Spleen (tissue), 11 donors: ENCODE measurements around the gene TMC5. TPM values are rescaled to one million over a fixed set of nuclear protein-coding genes. Genes with fewer than 3 reads are reported as not detected.
"Not testable (repeated sequence)": the region's sequence is repeated elsewhere in the genome, so short reads cannot be mapped to it uniquely, and the experiment has no call there.

ENCODE experiments used
- DNase-seq: peaks from one replicate; pipeline ENCODE4 v3.0.0-alpha.2; 2020
- H3K27ac ChIP-seq, 8 donors: fragments of 200-600 bp; sonication (generic) in 7 of 8; 1 replicate in 4 of 8; 2 replicates in 4 of 8; pipeline versions ENCODE4 v1.5.0 to v1.8.0; 2016 to 2021; ENCODE audit warnings: inconsistent platforms in 4 of 8, mild to moderate bottlenecking in 4 of 8, moderate library complexity in 1 of 8
- H3K27me3 ChIP-seq, 7 donors: fragments of 200-600 bp; sonication (generic) in 6 of 7; replicated peaks in 1 of 7; 1 replicate in 4 of 7; 2 replicates in 3 of 7; pipeline versions ENCODE4 v1.5.0 to v1.8.0; 2016 to 2021; ENCODE audit warnings: inconsistent platforms in 3 of 7, mild to moderate bottlenecking in 1 of 7
- H3K36me3 ChIP-seq, 6 donors: fragments of 200-600 bp; sonication (generic) in 5 of 6; 1 replicate in 4 of 6; 2 replicates in 2 of 6; pipeline versions ENCODE4 v1.5.0 to v1.8.0; 2016 to 2021; ENCODE audit warnings: inconsistent platforms in 2 of 6
- H3K4me1 ChIP-seq, 6 donors: fragments of 200-600 bp; sonication (generic) in 5 of 6; 1 replicate in 3 of 6; 2 replicates in 3 of 6; pipeline versions ENCODE4 v1.5.0 to v1.8.0; 2016 to 2021; ENCODE audit warnings: inconsistent platforms in 3 of 6
- H3K4me3 ChIP-seq, 8 donors: fragments of 200-600 bp; sonication (generic) in 7 of 8; 1 replicate in 4 of 8; 2 replicates in 4 of 8; pipeline versions ENCODE4 v1.5.0 to v1.8.0; 2016 to 2021; ENCODE audit warnings: inconsistent platforms in 4 of 8, mild to moderate bottlenecking in 4 of 8, moderate library complexity in 2 of 8
- H3K9me3 ChIP-seq, 8 donors: fragments of 200-600 bp; sonication (generic) in 7 of 8; 1 replicate in 4 of 8; 2 replicates in 4 of 8; pipeline versions ENCODE4 v1.5.0 to v1.8.0; 2016 to 2021; ENCODE audit warnings: inconsistent platforms in 4 of 8
- CTCF ChIP-seq, 11 experiments: fragments of 200-600 bp in 7 of 11; fragments of 450-650 bp in 4 of 11; sonication (generic) in 4 of 11; IDR thresholded peaks in 8 of 11; conservative IDR thresholded peaks in 3 of 11; 1 replicate in 7 of 11; 2 replicates in 4 of 11; pipeline versions ENCODE4 v1.4.0 to v1.8.0; 2016 to 2021; ENCODE audit warnings: antibody characterized with exemption in 11 of 11, inconsistent platforms in 4 of 11, mild to moderate bottlenecking in 1 of 11
- POLR2A ChIP-seq, 3 donors: fragments of 450-650 bp; IDR thresholded peaks; one replicate each; pipeline ENCODE4 v1.5.1; 2017; ENCODE audit warnings: antibody characterized with exemption in 3 of 3, mild to moderate bottlenecking in 1 of 3
- POLR2AphosphoS5 ChIP-seq, 3 donors: sonication (generic); formaldehyde crosslinking; IDR thresholded peaks; one replicate each; pipeline ENCODE4 v1.5.1; 2017; ENCODE audit warnings: antibody characterized with exemption in 3 of 3
- WGBS, 5 donors: extraction: QIAGEN DNeasy Blood & Tissue Kit in 3 of 5; methylation state at CpG; one replicate each; pipeline versions ENCODE4 v1.1.5 to v1.1.7; 2013 to 2018; 5-methylcytosine and 5-hydroxymethylcytosine counted together
- intact Hi-C: fragments of 100-400 bp; cut with DNase I; formaldehyde crosslinking; loops from one replicate; pipeline ENCODE4 v1.15.0; 2023; ENCODE audit warnings: low total_unique reads
- polyA plus RNA-seq, 3 donors: library from polyadenylated mRNA; stranded (reverse); fragments of 200-250 nt; gene quantifications; one replicate each; pipeline ENCODE4 v1.2.1, GENCODE V29; 2013
- total RNA-seq, 7 donors: library from RNA; depleted of rRNA in 3 of 7; stranded (reverse); fragments of >200 nt in 3 of 7; fragmentation: NEBNext Ultra II Directional in 4 of 7; extraction: Animal tissue kit (Norgen Biotek cat#: 25700) in 4 of 7; gene quantifications; one replicate each; pipeline versions ENCODE4 v1.1.0 to v1.2.1, GENCODE V29; 2016 to 2021
- donor health status: healthy with polysubstance abuse.
- donor health status: DM: no; HTN: no; CAD: no; lungs with moderate emphysema.
- donor health status: DM: no; HTN: no; CAD: no.
- donor health status: Bipolar disorder and iron deficiency.
- donor health status: healthy.
- donor health status: DM: no; HTN: no; CAD: no.
- donor health status: DM: yes; HTN: yes; CAD: no.

The TMC5 gene
- total and polyA plus RNA-seq, 10 donors: 0.05 to 0.30 (median 0.16) TPM; not detected in 4

GRCh38 chr16:19389246-19389645 is 28.4 kb upstream of the TMC5 start:
- peak; percentile 80 for DNase-seq
- WGBS, 5 donors: 18 to 23% (median 19%) methylated on average over 5 of the region's 5 CpGs

GRCh38 chr16:19391185-19391776 is 26.4 kb upstream of the TMC5 start:
- H3K4me1 ChIP-seq, DNase-seq, H3K27ac ChIP-seq, H3K4me3 ChIP-seq, H3K36me3 ChIP-seq, intact Hi-C loops: not testable (repeated sequence)
- Histone ChIP-seq H3K27me3 (peaks cover 0 to 53% (median 5%) of the 10 kb centered on the region in 7 donors), H3K9me3 (peaks cover 0 to 15% (median 0%) of the 10 kb centered on the region in 8 donors)
- 83 to 91% (median 87%) methylated on average over 6 of the region's 6 CpGs for WGBS, 5 donors

More at GRCh38 chr16:19389246-19389645, 28.4 kb upstream of the TMC5 start:
- TF ChIP-seq POLR2AphosphoS5 (IDR thresholded peaks at IDR 0.05) (no peak), POLR2A (IDR thresholded peaks at IDR 0.05) (no peak), CTCF (IDR thresholded peaks at IDR 0.05 in 8 of 11, conservative IDR thresholded peaks at IDR 0.05 in 3 of 11) (peak in 6 of 11 experiments; percentile 16 to 57 (median 40))
- no peaks in the 10 kb centered on the region for H3K36me3 ChIP-seq
- peaks cover 0 to 15% (median 0%) of the 10 kb centered on the region in 8 donors for H3K9me3 ChIP-seq
- peaks cover 0 to 58% (median 5%) of the 10 kb centered on the region in 7 donors for H3K27me3 ChIP-seq
- no peak overlapping the region for H3K27ac ChIP-seq
- H3K4me1 ChIP-seq: no peaks in the 10 kb centered on the region
- intact Hi-C loops: no loop called here
- H3K4me3 ChIP-seq: no peak overlapping the region

- no peak for DNase-seq
- Histone ChIP-seq H3K9me3 (peaks cover 0 to 8% (median 0%) of the 10 kb centered on the region in 8 donors), H3K4me3 (no peak overlapping the region), H3K27ac (no peak overlapping the region), H3K36me3 (no peaks in the 10 kb centered on the region), H3K27me3 (peaks cover 0 to 62% (median 5%) of the 10 kb centered on the region in 7 donors), H3K4me1 (no peaks in the 10 kb centered on the region)
- 87 to 98% (median 90%) methylated on average over 2 of the region's 2 CpGs for WGBS, 5 donors
- intact Hi-C loops: no loop called here
- TF ChIP-seq POLR2AphosphoS5 (IDR thresholded peaks at IDR 0.05) (no peak), CTCF (IDR thresholded peaks at IDR 0.05 in 8 of 11, conservative IDR thresholded peaks at IDR 0.05 in 3 of 11) (no peak), POLR2A (IDR thresholded peaks at IDR 0.05) (no peak)
These were observed 25.3 kb upstream of the TMC5 start for GRCh38 chr16:19392352-19392751.

GRCh38 chr16:19393226-19394111 is 24.2 kb upstream of the TMC5 start:
- intact Hi-C loops: no loop called here
- no peak for TF ChIP-seq CTCF (IDR thresholded peaks at IDR 0.05 in 8 of 11, conservative IDR thresholded peaks at IDR 0.05 in 3 of 11)
- no peak for TF ChIP-seq POLR2A (IDR thresholded peaks at IDR 0.05)
- TF ChIP-seq POLR2AphosphoS5 (IDR thresholded peaks at IDR 0.05): no peak
- no peaks in the 10 kb centered on the region for H3K4me1 ChIP-seq
- peaks cover 0 to 8% (median 0%) of the 10 kb centered on the region in 8 donors for H3K9me3 ChIP-seq
- H3K36me3 ChIP-seq: no peaks in the 10 kb centered on the region
- WGBS, 5 donors: 61 to 81% (median 74%) methylated on average over 13 of the region's 13 CpGs
- H3K27me3 ChIP-seq: peaks cover 0 to 63% (median 5%) of the 10 kb centered on the region in 7 donors
- no peak for DNase-seq
- no peak overlapping the region for H3K4me3 ChIP-seq
- H3K27ac ChIP-seq: no peak overlapping the region

GRCh38 chr16:19395646-19396267 is 21.9 kb upstream of the TMC5 start:
- DNase-seq, H3K4me1 ChIP-seq, H3K4me3 ChIP-seq, H3K27ac ChIP-seq, H3K36me3 ChIP-seq, intact Hi-C loops: not testable (repeated sequence)
- Histone ChIP-seq H3K9me3 (peaks cover 0 to 24% (median 5%) of the 10 kb centered on the region in 8 donors), H3K27me3 (peaks cover 0 to 54% (median 5%) of the 10 kb centered on the region in 7 donors)
- WGBS, 5 donors: 51 to 71% (median 64%) methylated on average over 4 of the region's 4 CpGs
